ENCODE results near the gene PAXX. TPM values are rescaled to one million over a fixed set of nuclear protein-coding genes. Genes with fewer than 3 reads are reported as not detected.
A peak's percentile ranks its signal among the peaks of the same experiment; 100 is the strongest.

PAXX gene
- total RNA-seq, 3 donors from 2014 or later (not counting 1 experiment from before 2014, with no cell fraction given): 161 to 188 (median 161) TPM

DNA sequence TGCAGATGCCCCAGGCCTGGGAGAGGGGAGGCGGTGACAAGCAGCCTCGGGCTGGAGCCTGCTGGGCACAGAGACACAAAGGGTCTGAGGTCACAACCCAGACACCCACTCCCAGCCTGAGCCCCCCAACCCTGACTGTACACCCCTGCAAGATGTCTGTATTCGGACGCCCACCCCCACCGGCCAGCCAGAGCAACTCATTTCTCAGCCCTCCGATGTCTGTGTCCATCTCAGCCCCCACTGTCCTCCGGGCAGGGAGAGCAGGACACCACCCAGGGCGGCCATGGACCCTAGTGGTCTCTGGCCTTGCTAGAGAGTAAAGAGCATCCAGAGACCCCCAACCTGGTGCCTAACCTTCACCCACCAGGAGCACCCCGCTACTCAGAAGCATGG, 36.3 kb upstream of the PAXX start:
- intact Hi-C loops (cut with micrococcal nuclease): no loop called here
- DNase-seq (no peak), ATAC-seq (no peak)
- WGBS (ENCODE audit: insufficient coverage): 91% methylated on average over 9 of the region's 9 CpGs
- H3K27me3 ChIP-seq (ENCODE audit: control insufficient read depth, insufficient read depth, low read length): no peaks in the 10 kb centered on the region
- TF ChIP-seq, protein P1, sequence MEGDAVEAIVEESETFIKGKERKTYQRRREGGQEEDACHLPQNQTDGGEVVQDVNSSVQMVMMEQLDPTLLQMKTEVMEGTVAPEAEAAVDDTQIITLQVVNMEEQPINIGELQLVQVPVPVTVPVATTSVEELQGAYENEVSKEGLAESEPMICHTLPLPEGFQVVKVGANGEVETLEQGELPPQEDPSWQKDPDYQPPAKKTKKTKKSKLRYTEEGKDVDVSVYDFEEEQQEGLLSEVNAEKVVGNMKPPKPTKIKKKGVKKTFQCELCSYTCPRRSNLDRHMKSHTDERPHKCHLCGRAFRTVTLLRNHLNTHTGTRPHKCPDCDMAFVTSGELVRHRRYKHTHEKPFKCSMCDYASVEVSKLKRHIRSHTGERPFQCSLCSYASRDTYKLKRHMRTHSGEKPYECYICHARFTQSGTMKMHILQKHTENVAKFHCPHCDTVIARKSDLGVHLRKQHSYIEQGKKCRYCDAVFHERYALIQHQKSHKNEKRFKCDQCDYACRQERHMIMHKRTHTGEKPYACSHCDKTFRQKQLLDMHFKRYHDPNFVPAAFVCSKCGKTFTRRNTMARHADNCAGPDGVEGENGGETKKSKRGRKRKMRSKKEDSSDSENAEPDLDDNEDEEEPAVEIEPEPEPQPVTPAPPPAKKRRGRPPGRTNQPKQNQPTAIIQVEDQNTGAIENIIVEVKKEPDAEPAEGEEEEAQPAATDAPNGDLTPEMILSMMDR (IDR thresholded peaks at IDR 0.05): no peak
- H3K9me3 Mint-ChIP-seq: peaks cover 4 to 5% of the 10 kb centered on the region in 2 donors
- no peak overlapping the region for H3K27ac Mint-ChIP-seq
- H3K27ac ChIP-seq (ENCODE audit: low read length): no peak overlapping the region
- no peaks in the 10 kb centered on the region for H3K36me3 Mint-ChIP-seq
- no peak overlapping the region for H3K4me3 Mint-ChIP-seq
- H3K36me3 ChIP-seq (ENCODE audit: control insufficient read depth, insufficient read depth, low read length): no peaks in the 10 kb centered on the region
- H3K4me1 ChIP-seq (ENCODE audit: control insufficient read depth, insufficient read depth, low read length): peaks cover 47% of the 10 kb centered on the region
- no peaks in the 10 kb centered on the region for H3K27me3 Mint-ChIP-seq (ENCODE audit: low read depth in 2 of 2)
- no peaks in the 10 kb centered on the region for H3K9me3 ChIP-seq (ENCODE audit: control insufficient read depth, insufficient read depth, low read length)
- no peak overlapping the region for H3K4me3 ChIP-seq (ENCODE audit: low read length)
- H3K4me1 Mint-ChIP-seq: peaks cover 4 to 57% of the 10 kb centered on the region in 2 donors

GRCh38 chr9:136956604-136957003, 35.6 kb upstream of the PAXX start:
- TF ChIP-seq, protein P1 (IDR thresholded peaks at IDR 0.05): no peak
- intact Hi-C loops (cut with micrococcal nuclease): no loop called here
- Histone ChIP-seq H3K4me1 (ENCODE audit: control insufficient read depth, insufficient read depth, low read length) (peaks cover 47% of the 10 kb centered on the region), H3K36me3 (ENCODE audit: control insufficient read depth, insufficient read depth, low read length) (no peaks in the 10 kb centered on the region), H3K27ac (ENCODE audit: low read length) (no peak overlapping the region), H3K4me3 (ENCODE audit: low read length) (no peak overlapping the region), H3K9me3 (ENCODE audit: control insufficient read depth, insufficient read depth, low read length) (no peaks in the 10 kb centered on the region), H3K27me3 (ENCODE audit: control insufficient read depth, insufficient read depth, low read length) (no peaks in the 10 kb centered on the region)
- ATAC-seq (no peak), DNase-seq (no peak)
- H3K27me3 Mint-ChIP-seq (ENCODE audit: low read depth in 2 of 2): no peaks in the 10 kb centered on the region
- 98% methylated on average over 4 of the region's 4 CpGs for WGBS (ENCODE audit: insufficient coverage)
- peaks cover 4 to 5% of the 10 kb centered on the region in 2 donors for H3K9me3 Mint-ChIP-seq
- peak overlapping the region in 1 of 2 donors; percentile 72 for H3K27ac Mint-ChIP-seq
- H3K4me3 Mint-ChIP-seq: no peak overlapping the region
- peaks cover 7 to 61% of the 10 kb centered on the region in 2 donors for H3K4me1 Mint-ChIP-seq
- H3K36me3 Mint-ChIP-seq: no peaks in the 10 kb centered on the region

GRCh38 chr9:136957461-136957860, 34.8 kb upstream of the PAXX start:
- Mint-ChIP-seq H3K36me3 (no peaks in the 10 kb centered on the region), H3K27ac (peak overlapping the region in 1 of 2 donors; percentile 85), H3K9me3 (peaks cover 4 to 5% of the 10 kb centered on the region in 2 donors), H3K4me3 (peak overlapping the region; percentile 40), H3K27me3 (ENCODE audit: low read depth in 2 of 2) (no peaks in the 10 kb centered on the region), H3K4me1 (peaks cover 13 to 69% of the 10 kb centered on the region in 2 donors)
- TF ChIP-seq, protein P1 (IDR thresholded peaks at IDR 0.05): no peak
- H3K27ac ChIP-seq (ENCODE audit: low read length): peak overlapping the region; percentile 4
- no peak overlapping the region for H3K4me3 ChIP-seq (ENCODE audit: low read length)
- H3K36me3 ChIP-seq (ENCODE audit: control insufficient read depth, insufficient read depth, low read length): no peaks in the 10 kb centered on the region
- 100% methylated on average over 1 of the region's 1 CpG for WGBS (ENCODE audit: insufficient coverage)
- peaks cover 56% of the 10 kb centered on the region for H3K4me1 ChIP-seq (ENCODE audit: control insufficient read depth, insufficient read depth, low read length)
- no peak for DNase-seq
- H3K9me3 ChIP-seq (ENCODE audit: control insufficient read depth, insufficient read depth, low read length): no peaks in the 10 kb centered on the region
- H3K27me3 ChIP-seq (ENCODE audit: control insufficient read depth, insufficient read depth, low read length): no peaks in the 10 kb centered on the region
- intact Hi-C loops (cut with micrococcal nuclease): no loop called here
- ATAC-seq: no peak

GRCh38 chr9:136957901-136958300, 34.3 kb upstream of the PAXX start:
- H3K27me3 Mint-ChIP-seq (ENCODE audit: low read depth in 2 of 2): no peaks in the 10 kb centered on the region
- no peak for DNase-seq
- ATAC-seq: no peak
- peak overlapping the region; percentile 90 for H3K27ac ChIP-seq (ENCODE audit: low read length)
- H3K4me3 Mint-ChIP-seq: no peak overlapping the region
- no peak overlapping the region for H3K4me3 ChIP-seq (ENCODE audit: low read length)
- 93% methylated on average over 6 of the region's 6 CpGs for WGBS (ENCODE audit: insufficient coverage)
- intact Hi-C loops (cut with micrococcal nuclease): no loop called here
- peak overlapping the region; percentile 85 to 87 for H3K27ac Mint-ChIP-seq
- no peaks in the 10 kb centered on the region for H3K9me3 ChIP-seq (ENCODE audit: control insufficient read depth, insufficient read depth, low read length)
- H3K27me3 ChIP-seq (ENCODE audit: control insufficient read depth, insufficient read depth, low read length): no peaks in the 10 kb centered on the region
- no peaks in the 10 kb centered on the region for H3K36me3 Mint-ChIP-seq
- TF ChIP-seq, protein P1 (IDR thresholded peaks at IDR 0.05): no peak
- H3K4me1 ChIP-seq (ENCODE audit: control insufficient read depth, insufficient read depth, low read length): peaks cover 60% of the 10 kb centered on the region
- peaks cover 4 to 5% of the 10 kb centered on the region in 2 donors for H3K9me3 Mint-ChIP-seq
- H3K36me3 ChIP-seq (ENCODE audit: control insufficient read depth, insufficient read depth, low read length): no peaks in the 10 kb centered on the region
- H3K4me1 Mint-ChIP-seq: peaks cover 17 to 74% of the 10 kb centered on the region in 2 donors

All from natural killer cell (primary cell).